Activated CD8-positive, alpha-beta memory T cell treated with anti-CD3 and anti-CD28 coated beads, Interleukin-2, amount 50 U/mL, for 48 hours (primary cell): ENCODE results near the gene P2RY11.

ENCODE experiments used
- DNase-seq: peaks from one replicate; pipeline ENCODE4 v3.0.0-alpha.2; 2020

P2RY11 gene

GRCh38 chr19:10141973-10142372, 30.5 kb downstream of the P2RY11 start:
- no peak for DNase-seq

GRCh38 chr19:10142701-10143375, 31.3 kb downstream of the P2RY11 start:
- no peak for DNase-seq

- no peak for DNase-seq
Measured at GRCh38 chr19:10143681-10144080, 32.2 kb downstream of the P2RY11 start.

- DNase-seq = no peak
Measured at GRCh38 chr19:10144361-10144760, 32.9 kb downstream of the P2RY11 start.

GRCh38 chr19:10145031-10145430, 33.5 kb downstream of the P2RY11 start:
- no peak for DNase-seq

- no peak for DNase-seq
Measured at GRCh38 chr19:10146142-10146541, 34.6 kb downstream of the P2RY11 start.

GRCh38 chr19:10149427-10149826, 37.9 kb downstream of the P2RY11 start:
- no peak for DNase-seq

GRCh38 chr19:10151521-10151920, 40.0 kb downstream of the P2RY11 start:
- no peak for DNase-seq

- DNase-seq = no peak
Measured at GRCh38 chr19:10152100-10152499, 40.6 kb downstream of the P2RY11 start.

GRCh38 chr19:10155839-10156238, 44.3 kb downstream of the P2RY11 start:
- DNase-seq = no peak

- DNase-seq = no peak
Measured at GRCh38 chr19:10158071-10158470, 46.6 kb downstream of the P2RY11 start.

- DNase-seq = no peak
Measured at GRCh38 chr19:10158485-10158884, 47.0 kb downstream of the P2RY11 start.

- no peak for DNase-seq
Measured at GRCh38 chr19:10159610-10160009, 48.1 kb downstream of the P2RY11 start.

GRCh38 chr19:10163536-10163935, 52.0 kb downstream of the P2RY11 start:
- DNase-seq = no peak
